Measurements from ENCODE around the gene HMCN2. TPM values are rescaled to one million over a fixed set of nuclear protein-coding genes. Genes with fewer than 3 reads are reported as not detected.

The HMCN2 gene
- total RNA-seq, 1 experiment from 2014 or later: 8.6 TPM

DNA sequence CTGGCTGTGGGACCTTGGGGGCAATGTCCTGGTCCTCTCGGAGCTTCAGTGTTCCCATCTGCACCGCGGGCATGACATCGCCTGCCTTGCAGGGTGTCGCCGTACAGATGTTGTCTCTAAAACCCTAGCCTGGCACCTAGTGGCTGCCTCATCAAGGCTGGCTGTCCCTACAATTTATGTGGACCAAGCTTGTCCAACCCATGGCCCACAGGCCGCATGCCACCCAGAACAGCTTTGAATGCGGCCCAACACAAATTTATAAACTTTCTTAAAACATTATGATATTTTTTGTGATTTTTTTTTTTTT, 160.9 kb downstream of the HMCN2 start:
- Histone ChIP-seq H3K18ac (ENCODE audit: insufficient read length, low read depth, low read length) (no peak overlapping the region), H3K56ac (ENCODE audit: insufficient read length, low read depth, low read length) (no peak overlapping the region), H3K4me2 (ENCODE audit: insufficient read depth, insufficient read length, low read length) (no peak overlapping the region), H4K20me1 (ENCODE audit: control insufficient read depth, insufficient read depth, insufficient read length) (no peaks in the 10 kb centered on the region), H3K9me3 (ENCODE audit: control insufficient read depth, low read depth, low read length) (no peaks in the 10 kb centered on the region), H3K9ac (ENCODE audit: extremely low read depth, insufficient read length, low read length) (no peak overlapping the region), H3K23ac (ENCODE audit: insufficient read length, low read depth, low read length) (no peak overlapping the region), H3K27me3 (ENCODE audit: insufficient read depth, low read length) (no peaks in the 10 kb centered on the region), H3K79me2 (ENCODE audit: insufficient read depth, low read length) (no peaks in the 10 kb centered on the region), H3K27ac (ENCODE audit: insufficient read length, low read depth, low read length) (no peak overlapping the region), H3K4ac (ENCODE audit: low read depth, low read length) (no peak overlapping the region), H2AFZ (ENCODE audit: low read length) (no peak overlapping the region), H4K5ac (ENCODE audit: insufficient read length, low read depth, low read length) (no peak overlapping the region), H3T11ph (ENCODE audit: low read length) (no peak overlapping the region), H2BK5ac (ENCODE audit: insufficient read length, low read length) (no peak overlapping the region), H4K91ac (ENCODE audit: insufficient read length, low read depth, low read length) (no peak overlapping the region), H3K23me2 (ENCODE audit: insufficient read length, low read depth, low read length, poor library complexity, severe bottlenecking) (no peaks in the 10 kb centered on the region), H2BK15ac (ENCODE audit: low read depth, low read length) (no peak overlapping the region), H3K79me1 (ENCODE audit: insufficient read depth, low read depth, low read length, poor library complexity, severe bottlenecking) (no peaks in the 10 kb centered on the region), H2AK5ac (ENCODE audit: insufficient read length, low read length) (no peak overlapping the region), H2BK12ac (ENCODE audit: insufficient read length, low read depth, low read length) (no peak overlapping the region), H2BK20ac (ENCODE audit: low read depth, low read length, poor library complexity, severe bottlenecking) (no peak overlapping the region), H3K14ac (ENCODE audit: insufficient read depth, low read length) (no peak overlapping the region), H2BK120ac (ENCODE audit: low read depth, low read length, poor library complexity, severe bottlenecking) (no peak overlapping the region), H4K8ac (replicated peaks; ENCODE audit: insufficient read length, low read depth, low read length) (no peak overlapping the region), H3K4me1 (ENCODE audit: insufficient read depth, low read length) (peaks cover 4% of the 10 kb centered on the region)
- Mint-ChIP-seq H3K4me1 (peaks cover 18 to 23% of the 10 kb centered on the region in 2 experiments), H3K4me3 (no peak overlapping the region), H3K27me3 (ENCODE audit: low read depth) (peaks cover 8% of the 10 kb centered on the region), H3K9me3 (no peaks in the 10 kb centered on the region), H3K36me3 (ENCODE audit: insufficient read depth in 1 of 3, low read depth in 3 of 3) (peaks cover 0 to 5% (median 2%) of the 10 kb centered on the region in 3 experiments; a peak in 2 of 7 replicates), H3K27ac (no peak overlapping the region)
- DNase-seq: peak; percentile 23
- TF ChIP-seq, protein P1, sequence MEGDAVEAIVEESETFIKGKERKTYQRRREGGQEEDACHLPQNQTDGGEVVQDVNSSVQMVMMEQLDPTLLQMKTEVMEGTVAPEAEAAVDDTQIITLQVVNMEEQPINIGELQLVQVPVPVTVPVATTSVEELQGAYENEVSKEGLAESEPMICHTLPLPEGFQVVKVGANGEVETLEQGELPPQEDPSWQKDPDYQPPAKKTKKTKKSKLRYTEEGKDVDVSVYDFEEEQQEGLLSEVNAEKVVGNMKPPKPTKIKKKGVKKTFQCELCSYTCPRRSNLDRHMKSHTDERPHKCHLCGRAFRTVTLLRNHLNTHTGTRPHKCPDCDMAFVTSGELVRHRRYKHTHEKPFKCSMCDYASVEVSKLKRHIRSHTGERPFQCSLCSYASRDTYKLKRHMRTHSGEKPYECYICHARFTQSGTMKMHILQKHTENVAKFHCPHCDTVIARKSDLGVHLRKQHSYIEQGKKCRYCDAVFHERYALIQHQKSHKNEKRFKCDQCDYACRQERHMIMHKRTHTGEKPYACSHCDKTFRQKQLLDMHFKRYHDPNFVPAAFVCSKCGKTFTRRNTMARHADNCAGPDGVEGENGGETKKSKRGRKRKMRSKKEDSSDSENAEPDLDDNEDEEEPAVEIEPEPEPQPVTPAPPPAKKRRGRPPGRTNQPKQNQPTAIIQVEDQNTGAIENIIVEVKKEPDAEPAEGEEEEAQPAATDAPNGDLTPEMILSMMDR (conservative IDR thresholded peaks at IDR 0.05): no peak
- WGBS (ENCODE audit: extremely low coverage, insufficient read length, low lambda C conversion rate): no CpG with 5 or more reads among the region's 8 CpGs

Data from H9 (cell line).